HTERT RPE-1 (cell line): ENCODE results near the gene EIF3A.

Source experiments
- in situ Hi-C: fragments of 300-500 bp; cut with MboI; formaldehyde crosslinking; loops from 4 replicates; pipeline ENCODE4 v1.14.3; 2020; ENCODE audit warnings: low sequenced_read_pairs

EIF3A gene

GRCh38 chr10:119006451-119007210, 74.0 kb downstream of the EIF3A start:
- in situ Hi-C loops, result no loop called here

GRCh38 chr10:119005362-119006043, 75.1 kb downstream of the EIF3A start:
- in situ Hi-C loops, result no loop called here

GRCh38 chr10:119003572-119004289, 76.9 kb downstream of the EIF3A start:
- in situ Hi-C loops, result no loop called here

- in situ Hi-C loops, result no loop called here
Observed at GRCh38 chr10:119001717-119002500, 78.7 kb downstream of the EIF3A start.

GRCh38 chr10:118998183-118998582, 82.4 kb downstream of the EIF3A start:
- in situ Hi-C loops, result no loop called here

- in situ Hi-C loops, result no loop called here
Observed at GRCh38 chr10:118997379-118997778, 83.2 kb downstream of the EIF3A start.

- in situ Hi-C loops, result no loop called here
Observed at GRCh38 chr10:118995739-118996138, 84.9 kb downstream of the EIF3A start.

GRCh38 chr10:118994321-118994720, 86.3 kb downstream of the EIF3A start:
- in situ Hi-C loops, result no loop called here

- in situ Hi-C loops, result no loop called here
Observed at GRCh38 chr10:118993214-118993613, 87.4 kb downstream of the EIF3A start.

- in situ Hi-C loops, result no loop called here
Observed at GRCh38 chr10:118992496-118992895, 88.1 kb downstream of the EIF3A start.

GRCh38 chr10:118990326-118990725, 90.3 kb downstream of the EIF3A start:
- in situ Hi-C loops, result no loop called here

GRCh38 chr10:118986815-118987790, 93.5 kb downstream of the EIF3A start:
- in situ Hi-C loops, result no loop called here

- in situ Hi-C loops, result no loop called here
Observed at GRCh38 chr10:118985576-118985975, 95.0 kb downstream of the EIF3A start.
